K562 (cell line): Measurements from ENCODE around the gene VENTX. TPM values are rescaled to one million over a fixed set of nuclear protein-coding genes. Genes with fewer than 3 reads are reported as not detected.

Experiments used
- HDAC6 ChIP-seq: IDR thresholded peaks from 2 replicates; pipeline ENCODE4 v1.6.1; 2012; ENCODE audit warnings: low read depth, mild to moderate bottlenecking, control low read depth, inconsistent platforms, low read length, moderate library complexity
- IFI16 ChIP-seq: fragments of 250-450 bp; sonication (Bioruptor Pico); IDR thresholded peaks from 2 replicates; pipeline ENCODE4 v2.1.2; 2022; ENCODE audit warnings: mild to moderate bottlenecking, inconsistent platforms
- KAT2B ChIP-seq: IDR thresholded peaks from one replicate; pipeline ENCODE4 v1.6.1; 2012; ENCODE audit warnings: low read depth, mild to moderate bottlenecking, control low read depth, inconsistent platforms, low read length, moderate library complexity
- RBBP5 ChIP-seq: fragments of 200-600 bp; sonication (generic); IDR thresholded peaks from 2 replicates; pipeline ENCODE4 v1.6.1; 2012; ENCODE audit warnings: borderline replicate concordance, mild to moderate bottlenecking, low read length, control low read depth, inconsistent platforms; ENCODE audit not compliant: insufficient read depth, poor library complexity, severe bottlenecking
- RBM25 ChIP-seq: fragments of 200-400 bp; formaldehyde crosslinking; IDR thresholded peaks from 2 replicates; pipeline ENCODE4 v1.6.1; 2018; ENCODE audit warnings: low read length, low read depth, moderate library complexity; ENCODE audit not compliant: severe bottlenecking
- SPI1 ChIP-seq: IDR thresholded peaks from 2 replicates; pipeline ENCODE4 v1.6.1; 2011; ENCODE audit warnings: low read depth, low read length, control low read depth, borderline replicate concordance
- SRSF3 ChIP-seq: fragments of 200-400 bp; formaldehyde crosslinking; IDR thresholded peaks from 2 replicates; pipeline ENCODE4 v1.6.1; 2016; ENCODE audit warnings: mild to moderate bottlenecking, low read length, moderate library complexity; ENCODE audit not compliant: insufficient read depth
- TFAP4 ChIP-seq: sonication (generic); formaldehyde crosslinking; IDR thresholded peaks from 2 replicates; pipeline ENCODE4 v1.8.0; 2022; ENCODE audit warnings: missing genetic modification reagents, mild to moderate bottlenecking, moderate library complexity, borderline replicate concordance
- TSC22D4 ChIP-seq: fragments of 450-650 bp; IDR thresholded peaks from 2 replicates; pipeline ENCODE4 v1.6.1; 2016; ENCODE audit warnings: missing genetic modification characterization, missing biosample characterization, control low read depth
- ZBTB12 ChIP-seq: fragments of 250-450 bp; sonication (Bioruptor Pico); IDR thresholded peaks from 2 replicates; pipeline ENCODE4 v1.4.0; 2020
- ZNF592 ChIP-seq: fragments of 450-650 bp; IDR thresholded peaks from 2 replicates; pipeline ENCODE4 v1.6.1; 2017; ENCODE audit warnings: antibody characterized with exemption, mild to moderate bottlenecking
- polyA plus RNA-seq, 8 experiments: library from polyadenylated mRNA; depleted of rRNA in 4 of 8; stranded (reverse) in 5 of 8; unstranded in 3 of 8; fragments of >200 nt; fragmentation: Nextera tagmentation in 2 of 8; fragmentation: Illumina TruSeq in 1 of 8; extraction: Ambion mirVana in 2 of 8; extraction: Trizol in 1 of 8; gene quantifications; 2 replicates each; pipeline versions ENCODE4 v1.2.1 to v1.2.3, GENCODE V29; 2011 to 2014; ENCODE audit warnings: inconsistent platforms in 1 of 8, missing spikeins in 1 of 8
- total RNA-seq, 7 experiments: library from RNA; depleted of rRNA in 6 of 7; stranded (reverse); fragments of >200 nt in 6 of 7; fragmentation: Illumina TruSeq in 2 of 7; extraction: Trizol in 2 of 7; gene quantifications; 2 replicates each; pipeline versions ENCODE4 v1.2.1 to v1.2.3, GENCODE V29; 2011 to 2021; ENCODE audit warnings: low replicate concordance in 1 of 7
- TF ChIP-seq, protein P1 (sequence below): fragments of 450-650 bp; formaldehyde crosslinking; IDR thresholded peaks from 2 replicates; pipeline ENCODE4 v1.4.0; 2020; ENCODE audit warnings: mild to moderate bottlenecking, moderate library complexity
- TF ChIP-seq, protein P2 (sequence below): IDR thresholded peaks from 2 replicates; pipeline ENCODE4 v1.6.1; 2011; ENCODE audit warnings: borderline replicate concordance, low read depth, mild to moderate bottlenecking, moderate library complexity, low read length; ENCODE audit not compliant: insufficient read depth, poor library complexity, severe bottlenecking
- TF ChIP-seq, protein P3 (sequence below): fragments of 250-450 bp; sonication (Bioruptor Pico); IDR thresholded peaks from 2 replicates; pipeline ENCODE4 v1.8.0; 2021; ENCODE audit warnings: borderline replicate concordance, mild to moderate bottlenecking, moderate library complexity; ENCODE audit not compliant: poor library complexity, severe bottlenecking

The VENTX gene
- total and polyA plus RNA-seq, 9 of the 15 experiments (the other 6 are each of a cell fraction or from before 2014, with no cell fraction given): 0.07 to 0.70 (median 0.20) TPM; not detected in 1

DNA sequence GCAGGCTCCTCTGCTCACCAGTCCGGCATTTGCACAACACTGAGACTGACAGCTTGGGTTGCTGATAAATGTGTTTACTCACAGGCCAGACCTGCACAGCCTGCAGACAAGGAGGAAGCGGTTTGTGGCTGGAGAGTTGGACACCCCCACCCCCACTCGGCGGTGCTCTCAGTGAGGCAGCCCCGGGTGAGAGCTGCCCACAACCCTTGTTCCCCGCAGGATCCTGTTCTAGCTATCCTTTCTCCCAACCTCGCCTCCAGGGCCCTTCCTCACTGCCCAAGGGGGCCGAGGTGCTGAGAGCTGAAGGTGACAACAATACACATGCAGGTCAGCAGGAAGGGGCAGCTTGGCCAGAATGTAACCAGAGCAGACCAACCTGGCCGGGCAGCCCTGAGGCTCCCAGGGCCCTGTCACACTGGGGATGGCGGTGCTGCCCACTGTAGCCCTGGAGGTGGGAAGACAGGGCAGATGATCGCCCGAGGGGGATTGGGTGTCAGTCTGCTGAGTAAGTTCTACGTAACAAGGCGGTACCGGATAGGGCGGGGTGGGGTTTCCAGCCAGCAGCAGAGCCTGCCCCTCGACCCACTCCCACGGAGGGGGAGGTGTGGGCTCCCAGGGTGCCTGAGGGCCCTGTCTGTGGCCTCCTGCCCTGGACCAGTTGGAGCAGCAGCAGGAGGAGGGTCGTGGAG, 41.1 kb downstream of the VENTX start (continued):
- TF ChIP-seq, protein P1, sequence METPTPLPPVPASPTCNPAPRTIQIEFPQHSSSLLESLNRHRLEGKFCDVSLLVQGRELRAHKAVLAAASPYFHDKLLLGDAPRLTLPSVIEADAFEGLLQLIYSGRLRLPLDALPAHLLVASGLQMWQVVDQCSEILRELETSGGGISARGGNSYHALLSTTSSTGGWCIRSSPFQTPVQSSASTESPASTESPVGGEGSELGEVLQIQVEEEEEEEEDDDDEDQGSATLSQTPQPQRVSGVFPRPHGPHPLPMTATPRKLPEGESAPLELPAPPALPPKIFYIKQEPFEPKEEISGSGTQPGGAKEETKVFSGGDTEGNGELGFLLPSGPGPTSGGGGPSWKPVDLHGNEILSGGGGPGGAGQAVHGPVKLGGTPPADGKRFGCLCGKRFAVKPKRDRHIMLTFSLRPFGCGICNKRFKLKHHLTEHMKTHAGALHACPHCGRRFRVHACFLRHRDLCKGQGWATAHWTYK (CRISPR knock-in tag): peak; percentile 80
- TF ChIP-seq TSC22D4 (tag) (no peak), RBBP5 (peak; percentile 43), ZNF592 (peak; percentile 94), RBM25 (no peak), IFI16 (CRISPR knock-in tag) (no peak), SRSF3 (no peak), HDAC6 (no peak), ZBTB12 (CRISPR knock-in tag) (0 out of 2 replicates have a peak, but pooled peaks have one; percentile 39), KAT2B (no peak), TFAP4 (peak; percentile 38; the same call in 1 of the 2 replicates), SPI1 (peak; percentile 61)
- TF ChIP-seq, protein P2, sequence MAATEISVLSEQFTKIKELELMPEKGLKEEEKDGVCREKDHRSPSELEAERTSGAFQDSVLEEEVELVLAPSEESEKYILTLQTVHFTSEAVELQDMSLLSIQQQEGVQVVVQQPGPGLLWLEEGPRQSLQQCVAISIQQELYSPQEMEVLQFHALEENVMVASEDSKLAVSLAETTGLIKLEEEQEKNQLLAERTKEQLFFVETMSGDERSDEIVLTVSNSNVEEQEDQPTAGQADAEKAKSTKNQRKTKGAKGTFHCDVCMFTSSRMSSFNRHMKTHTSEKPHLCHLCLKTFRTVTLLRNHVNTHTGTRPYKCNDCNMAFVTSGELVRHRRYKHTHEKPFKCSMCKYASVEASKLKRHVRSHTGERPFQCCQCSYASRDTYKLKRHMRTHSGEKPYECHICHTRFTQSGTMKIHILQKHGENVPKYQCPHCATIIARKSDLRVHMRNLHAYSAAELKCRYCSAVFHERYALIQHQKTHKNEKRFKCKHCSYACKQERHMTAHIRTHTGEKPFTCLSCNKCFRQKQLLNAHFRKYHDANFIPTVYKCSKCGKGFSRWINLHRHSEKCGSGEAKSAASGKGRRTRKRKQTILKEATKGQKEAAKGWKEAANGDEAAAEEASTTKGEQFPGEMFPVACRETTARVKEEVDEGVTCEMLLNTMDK: no peak
- TF ChIP-seq, protein P3, sequence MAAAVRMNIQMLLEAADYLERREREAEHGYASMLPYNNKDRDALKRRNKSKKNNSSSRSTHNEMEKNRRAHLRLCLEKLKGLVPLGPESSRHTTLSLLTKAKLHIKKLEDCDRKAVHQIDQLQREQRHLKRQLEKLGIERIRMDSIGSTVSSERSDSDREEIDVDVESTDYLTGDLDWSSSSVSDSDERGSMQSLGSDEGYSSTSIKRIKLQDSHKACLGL (CRISPR knock-in tag): no peak
